Ovary (tissue), 3 donors: ENCODE measurements around the gene TBC1D16.

Experiments used
- POLR2A ChIP-seq: fragments of 450-650 bp; IDR thresholded peaks from one replicate; pipeline ENCODE4 v1.6.1; 2017; ENCODE audit warnings: antibody characterized with exemption, mild to moderate bottlenecking, moderate library complexity
- TF ChIP-seq, protein P1 (sequence below), 3 donors: fragments of 450-650 bp in 2 of 3; fragments of 200-600 bp in 1 of 3; IDR thresholded peaks; one replicate each; pipeline versions ENCODE4 v1.5.1 to v1.8.0; 2016 to 2022; ENCODE audit warnings: antibody characterized with exemption in 3 of 3, mild to moderate bottlenecking in 1 of 3
- donor health status: DM: no; HTN: no; CAD: no.

DNA sequence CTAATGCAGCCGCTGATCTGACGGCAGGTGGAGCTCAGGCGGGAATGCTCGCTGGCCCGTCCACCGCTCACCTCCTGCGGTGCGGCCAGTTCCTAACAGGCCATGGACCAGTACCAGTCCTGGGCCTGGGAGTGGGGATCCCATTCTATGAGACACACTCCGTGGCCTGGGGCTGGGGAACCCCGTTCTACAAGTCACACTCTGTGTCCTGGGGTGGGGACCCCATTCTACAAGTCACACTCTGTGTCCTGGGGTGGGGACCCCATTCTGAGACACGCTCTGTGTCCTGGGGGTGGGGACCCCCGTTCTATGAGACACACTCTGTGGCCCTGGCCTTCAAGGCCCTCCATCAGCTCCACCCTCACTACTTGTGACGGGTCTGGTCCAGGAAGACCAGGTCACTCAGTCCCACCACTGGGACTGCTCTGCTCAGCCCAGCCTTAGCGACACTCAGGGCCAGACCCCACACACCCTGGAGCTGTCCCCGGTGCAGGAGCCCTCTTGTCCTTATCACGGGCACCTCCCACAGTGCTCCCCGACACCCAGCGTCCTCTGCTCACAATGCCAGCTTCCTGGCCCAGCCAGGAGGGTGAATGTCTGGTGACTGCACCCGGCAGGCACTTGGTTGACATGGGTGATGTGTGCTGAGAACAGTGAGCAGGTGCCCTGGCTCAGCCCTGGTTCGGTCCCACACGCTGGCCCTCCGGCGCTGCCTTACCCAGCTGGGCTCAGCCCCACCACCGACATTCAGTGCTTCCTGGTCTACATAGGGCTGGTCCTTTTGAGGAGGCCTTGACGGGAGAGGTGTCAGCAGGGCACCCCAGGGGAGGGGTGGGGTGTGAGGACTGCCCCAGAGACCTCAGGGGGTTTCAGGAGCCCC lies 89.1 kb downstream of the TBC1D16 start:
- TF ChIP-seq, protein P1, sequence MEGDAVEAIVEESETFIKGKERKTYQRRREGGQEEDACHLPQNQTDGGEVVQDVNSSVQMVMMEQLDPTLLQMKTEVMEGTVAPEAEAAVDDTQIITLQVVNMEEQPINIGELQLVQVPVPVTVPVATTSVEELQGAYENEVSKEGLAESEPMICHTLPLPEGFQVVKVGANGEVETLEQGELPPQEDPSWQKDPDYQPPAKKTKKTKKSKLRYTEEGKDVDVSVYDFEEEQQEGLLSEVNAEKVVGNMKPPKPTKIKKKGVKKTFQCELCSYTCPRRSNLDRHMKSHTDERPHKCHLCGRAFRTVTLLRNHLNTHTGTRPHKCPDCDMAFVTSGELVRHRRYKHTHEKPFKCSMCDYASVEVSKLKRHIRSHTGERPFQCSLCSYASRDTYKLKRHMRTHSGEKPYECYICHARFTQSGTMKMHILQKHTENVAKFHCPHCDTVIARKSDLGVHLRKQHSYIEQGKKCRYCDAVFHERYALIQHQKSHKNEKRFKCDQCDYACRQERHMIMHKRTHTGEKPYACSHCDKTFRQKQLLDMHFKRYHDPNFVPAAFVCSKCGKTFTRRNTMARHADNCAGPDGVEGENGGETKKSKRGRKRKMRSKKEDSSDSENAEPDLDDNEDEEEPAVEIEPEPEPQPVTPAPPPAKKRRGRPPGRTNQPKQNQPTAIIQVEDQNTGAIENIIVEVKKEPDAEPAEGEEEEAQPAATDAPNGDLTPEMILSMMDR (IDR thresholded peaks at IDR 0.05) = no peak
- TF ChIP-seq POLR2A = no peak
